SKM-1 (cell line): Measurements from ENCODE around the gene IP6K3.

Experiments used
- DNase-seq: peaks from one replicate; lab custom pipeline; 2025; ENCODE audit not compliant: unreplicated experiment; lab: John Stamatoyannopoulos, UW

IP6K3 gene

GRCh38 chr6:33777398-33778388 lies 31.0 kb upstream of the IP6K3 start:
- DNase-seq = no peak

- DNase-seq = no peak
Measured at GRCh38 chr6:33776764-33777163, 30.1 kb upstream of the IP6K3 start.

GRCh38 chr6:33776186-33776585 lies 29.5 kb upstream of the IP6K3 start:
- DNase-seq = no peak

- DNase-seq = no peak
Measured at GRCh38 chr6:33774774-33775173, 28.1 kb upstream of the IP6K3 start.

GRCh38 chr6:33772902-33773472 lies 26.3 kb upstream of the IP6K3 start:
- DNase-seq = no peak

GRCh38 chr6:33772082-33772830 lies 25.6 kb upstream of the IP6K3 start:
- DNase-seq = no peak

GRCh38 chr6:33771146-33772081 lies 24.7 kb upstream of the IP6K3 start:
- DNase-seq = no peak

GRCh38 chr6:33770833-33771145 lies 24.1 kb upstream of the IP6K3 start:
- DNase-seq = no peak

GRCh38 chr6:33770124-33770832 lies 23.6 kb upstream of the IP6K3 start:
- DNase-seq = no peak

- no peak for DNase-seq
Measured at GRCh38 chr6:33769248-33769821, 22.6 kb upstream of the IP6K3 start.

- peak; percentile 63 for DNase-seq
Measured at GRCh38 chr6:33768644-33769120, 22.0 kb upstream of the IP6K3 start.

- DNase-seq = no peak
Measured at GRCh38 chr6:33766921-33767907, 20.5 kb upstream of the IP6K3 start.

GRCh38 chr6:33765368-33765767 lies 18.7 kb upstream of the IP6K3 start:
- no peak for DNase-seq

GRCh38 chr6:33764036-33764435 lies 17.3 kb upstream of the IP6K3 start:
- no peak for DNase-seq

- no peak for DNase-seq
Measured at GRCh38 chr6:33763483-33763882, 16.8 kb upstream of the IP6K3 start.

GRCh38 chr6:33762713-33763112 lies 16.0 kb upstream of the IP6K3 start:
- DNase-seq = no peak

GRCh38 chr6:33761922-33762629 lies 15.4 kb upstream of the IP6K3 start:
- DNase-seq = peak; percentile 65

- no peak for DNase-seq
Measured at GRCh38 chr6:33761581-33761921, 14.8 kb upstream of the IP6K3 start.
